ENCODE data around the gene DRAXIN.

GRCh38 chr1:11774753-11775152, 83.2 kb downstream of the DRAXIN start:
- TF ChIP-seq CREB1 (IDR thresholded peaks at IDR 0.05; ENCODE audit: low read depth) (no peak), EGR1 (IDR thresholded peaks at IDR 0.05) (no peak), YY1 (IDR thresholded peaks at IDR 0.05; ENCODE audit: low read depth) (no peak), NFIC (IDR thresholded peaks at IDR 0.05) (no peak), MAX (IDR thresholded peaks at IDR 0.05) (no peak), REST (IDR thresholded peaks at IDR 0.05; ENCODE audit: low read depth) (no peak), TAF1 (IDR thresholded peaks at IDR 0.05; ENCODE audit: low read depth) (no peak), EP300 (IDR thresholded peaks at IDR 0.05; ENCODE audit: borderline replicate concordance) (no peak)

Measured in Ishikawa (cell line).